Mesodermal cell (in vitro differentiated cells): ENCODE measurements around the gene IL12RB2.

Source experiments
- H3K27ac ChIP-seq: 2 replicates; pipeline ENCODE4 v1.7.0; 2013; ENCODE audit warnings: mild to moderate bottlenecking, low read depth, low read length, moderate library complexity; ENCODE audit not compliant: severe bottlenecking
- H3K36me3 ChIP-seq: 2 replicates; pipeline ENCODE4 v1.7.1; 2013; ENCODE audit warnings: mild to moderate bottlenecking, low read length, moderate library complexity; ENCODE audit not compliant: control insufficient read depth, insufficient read depth
- H3K4me1 ChIP-seq: one replicate; pipeline ENCODE4 v1.7.1; 2013; ENCODE audit warnings: mild to moderate bottlenecking, low read length; ENCODE audit not compliant: insufficient read depth, control insufficient read depth, poor library complexity, severe bottlenecking
- H3K4me3 ChIP-seq: 2 replicates; pipeline ENCODE4 v1.7.0; 2013; ENCODE audit warnings: low read length, control low read depth, mild to moderate bottlenecking; ENCODE audit not compliant: insufficient read depth, poor library complexity, severe bottlenecking; ENCODE audit errors: extremely low read depth
- H3K9me3 ChIP-seq: 2 replicates; pipeline ENCODE4 v1.7.1; 2013; ENCODE audit warnings: mild to moderate bottlenecking, low read length, moderate library complexity; ENCODE audit not compliant: control insufficient read depth
- WGBS, 2 experiments: methylation state at CpG; one replicate each; pipeline ENCODE4 v1.1.5; 2013; ENCODE audit warnings: missing lambda C conversion rate in 2 of 2; ENCODE audit not compliant: insufficient coverage in 2 of 2; 5-methylcytosine and 5-hydroxymethylcytosine counted together

IL12RB2 gene

DNA sequence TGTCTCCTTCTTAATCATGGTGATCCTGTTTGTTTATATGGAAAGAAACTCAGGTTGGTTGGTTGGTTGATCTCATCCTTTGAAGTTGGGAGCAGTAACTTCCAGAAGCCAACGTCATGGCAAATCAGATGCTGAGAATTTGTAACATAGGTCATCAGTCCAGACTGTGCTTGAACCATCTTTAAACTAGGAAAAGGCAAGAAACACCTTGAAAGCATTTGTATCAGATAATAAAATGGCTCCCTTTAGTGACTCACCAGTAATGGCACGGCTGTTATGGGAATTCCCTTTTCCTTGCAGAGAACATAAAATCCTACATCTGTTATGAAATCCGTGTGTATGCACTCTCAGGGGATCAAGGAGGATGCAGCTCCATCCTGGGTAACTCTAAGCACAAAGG, 64.5 kb downstream of the IL12RB2 start:
- Histone ChIP-seq H3K36me3 (no peaks in the 10 kb centered on the region), H3K4me3 (no peak overlapping the region), H3K27ac (no peak overlapping the region), H3K9me3 (no peaks in the 10 kb centered on the region), H3K4me1 (peaks cover 17% of the 10 kb centered on the region)
- 71 to 76% methylated on average over 2 to 3 of the region's 3 CpGs for WGBS, 2 experiments

DNA sequence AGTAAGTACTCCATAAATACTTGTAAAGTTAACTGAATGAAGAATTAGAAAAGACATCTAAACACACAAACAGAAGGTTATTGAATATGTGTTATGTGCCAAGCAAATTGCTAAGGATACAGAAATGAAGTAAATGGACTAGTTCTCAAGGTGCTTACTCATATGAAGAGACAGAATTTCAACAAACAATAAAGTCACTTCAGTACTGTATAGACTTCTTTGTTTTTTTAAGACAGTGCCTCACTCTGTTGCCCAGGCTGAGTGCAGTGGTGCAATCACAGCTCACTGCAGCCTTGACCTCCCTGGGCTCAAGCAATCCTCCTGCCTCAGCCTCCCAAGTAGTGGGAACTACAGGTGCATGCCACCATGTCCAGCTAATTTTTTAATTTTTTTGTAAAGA, 65.2 kb downstream of the IL12RB2 start:
- H3K36me3 ChIP-seq: no peaks in the 10 kb centered on the region
- H3K27ac ChIP-seq: no peak overlapping the region
- H3K4me3 ChIP-seq: no peak overlapping the region
- H3K4me1 ChIP-seq: peaks cover 18% of the 10 kb centered on the region
- no peaks in the 10 kb centered on the region for H3K9me3 ChIP-seq

DNA sequence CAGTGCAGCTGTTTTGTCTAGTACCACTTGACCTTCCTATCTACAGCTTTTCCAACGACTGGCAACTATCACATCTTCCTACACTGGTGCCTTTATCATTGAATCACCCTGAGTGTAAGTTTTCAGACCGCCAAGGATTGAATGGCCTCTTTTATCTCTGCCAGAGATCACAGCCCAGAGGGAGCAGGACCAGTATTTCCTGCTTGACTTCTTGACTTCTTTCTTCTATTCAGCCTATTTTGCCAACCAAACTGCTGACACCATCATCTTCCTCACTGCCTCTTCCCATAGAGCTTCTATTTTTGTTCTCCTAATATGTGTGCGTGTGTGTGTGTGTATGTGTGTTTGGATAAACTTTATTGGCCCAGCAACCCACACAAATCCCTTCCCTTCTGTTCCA, 68.7 kb downstream of the IL12RB2 start:
- WGBS, 2 experiments: 67 to 73% methylated on average over 2 of the region's 3 CpGs
- Histone ChIP-seq H3K4me1 (peaks cover 15% of the 10 kb centered on the region), H3K36me3 (no peaks in the 10 kb centered on the region), H3K9me3 (no peaks in the 10 kb centered on the region), H3K4me3 (no peak overlapping the region), H3K27ac (no peak overlapping the region)

DNA sequence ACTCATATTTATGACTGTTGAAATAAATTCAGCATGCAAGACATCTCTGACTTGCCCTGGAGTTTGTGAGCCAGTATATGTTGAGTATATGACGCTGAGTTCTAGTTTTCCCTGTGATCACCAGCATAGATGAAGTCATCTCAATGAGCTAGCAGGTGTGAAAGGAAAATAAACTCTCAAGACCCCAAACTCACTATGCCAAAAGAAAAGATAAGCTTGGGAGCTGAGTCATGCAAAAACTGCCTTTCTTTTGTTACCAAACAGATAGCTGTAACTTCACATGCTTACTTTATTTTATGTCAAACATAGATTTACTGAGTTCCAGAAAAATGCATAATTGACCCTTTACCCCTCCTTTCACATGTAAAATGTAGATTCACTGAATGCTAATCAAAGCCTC, 69.6 kb downstream of the IL12RB2 start:
- peaks cover 6% of the 10 kb centered on the region for H3K4me1 ChIP-seq
- WGBS, 2 experiments: 100% methylated on average over 1 of the region's 1 CpG; no CpG with 5 or more reads in 1 of the 2 experiments
- H3K4me3 ChIP-seq: no peak overlapping the region
- H3K9me3 ChIP-seq: no peaks in the 10 kb centered on the region
- no peak overlapping the region for H3K27ac ChIP-seq
- no peaks in the 10 kb centered on the region for H3K36me3 ChIP-seq

DNA sequence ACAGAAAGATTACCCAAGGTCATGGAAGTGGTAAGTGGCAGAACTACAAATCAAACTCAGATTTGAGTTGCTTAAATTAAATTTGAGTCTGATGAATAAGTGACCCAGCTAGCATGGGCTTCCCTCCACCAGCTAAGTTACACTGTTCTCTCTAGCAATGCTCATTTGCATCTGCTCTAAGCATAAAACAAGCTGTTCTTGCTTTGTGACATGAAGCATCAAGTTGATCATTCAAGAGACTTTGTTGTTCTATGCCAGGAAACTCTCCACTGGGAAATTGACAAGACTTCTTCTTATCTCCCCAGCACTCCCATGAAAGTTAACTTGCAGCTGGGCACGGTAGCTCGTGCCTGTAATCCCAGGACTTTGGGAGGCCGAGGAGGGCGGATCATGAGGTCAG, 73.5 kb downstream of the IL12RB2 start:
- no peak overlapping the region for H3K4me3 ChIP-seq
- 86% methylated on average over 4 of the region's 4 CpGs for WGBS, 2 experiments

DNA sequence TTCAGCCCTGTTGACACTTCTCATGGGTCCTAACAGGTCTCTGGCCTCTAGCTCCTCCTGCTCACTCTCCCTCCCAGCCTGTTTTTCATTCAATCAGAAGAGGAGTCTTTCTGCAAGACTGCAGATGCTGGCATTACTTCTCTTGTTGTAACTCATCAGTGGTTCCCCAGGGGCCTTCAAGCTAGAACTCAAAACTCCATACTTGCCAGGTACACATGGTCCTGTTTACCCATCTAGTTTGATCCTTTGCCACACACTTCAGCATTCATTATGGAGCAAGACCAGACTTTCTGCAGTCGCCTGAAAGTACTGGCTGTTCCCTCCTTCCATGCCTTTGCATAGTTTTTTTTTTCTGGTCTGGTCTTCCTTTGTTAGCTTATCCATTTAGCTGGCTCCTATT, 74.6 kb downstream of the IL12RB2 start:
- no peak overlapping the region for H3K27ac ChIP-seq
- peaks cover under 1% of the 10 kb centered on the region for H3K4me1 ChIP-seq
- no peak overlapping the region for H3K4me3 ChIP-seq
- 83 to 100% methylated on average over 1 of the region's 1 CpG for WGBS, 2 experiments
- peaks cover 20% of the 10 kb centered on the region for H3K9me3 ChIP-seq
- peaks cover 3% of the 10 kb centered on the region for H3K36me3 ChIP-seq

More for the DNA sequence above, 73.5 kb downstream of the IL12RB2 start:
- Histone ChIP-seq H3K4me1 (peaks cover 6% of the 10 kb centered on the region), H3K36me3 (peaks cover under 1% of the 10 kb centered on the region), H3K27ac (no peak overlapping the region), H3K9me3 (peaks cover 20% of the 10 kb centered on the region)

DNA sequence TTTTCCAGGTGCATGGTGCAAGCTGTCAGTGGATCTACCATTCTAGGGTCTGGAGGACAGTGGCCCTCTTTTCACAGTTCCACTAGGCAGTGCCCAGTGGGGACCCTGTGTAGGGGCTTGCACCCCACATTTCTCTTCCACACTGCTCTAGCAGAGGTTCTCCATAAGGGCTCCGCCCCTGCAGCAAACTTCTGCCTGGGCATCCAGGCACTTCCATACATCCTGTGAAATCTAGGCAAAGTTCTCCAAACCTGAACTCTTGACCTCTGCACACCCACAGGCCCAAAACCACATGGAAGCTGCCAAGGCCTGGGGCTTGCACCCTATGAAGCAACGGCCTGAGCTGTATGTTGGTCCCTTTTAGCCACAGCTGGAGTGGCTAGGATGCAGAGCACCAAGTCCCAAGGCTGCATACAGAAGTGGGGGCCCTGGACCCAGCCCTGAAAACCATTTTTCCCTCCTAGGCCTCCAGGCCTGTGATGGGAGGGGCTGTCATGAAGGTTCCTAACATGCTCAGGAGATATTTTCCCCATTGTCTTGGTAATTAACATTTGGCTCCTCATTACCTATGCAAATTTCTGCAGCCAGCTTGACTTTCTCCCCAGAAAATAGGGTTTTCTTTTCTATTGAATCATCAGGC, 76.4 kb downstream of the IL12RB2 start:
- no peak overlapping the region for H3K4me3 ChIP-seq
- no peak overlapping the region for H3K27ac ChIP-seq
- H3K36me3 ChIP-seq: peaks cover 5% of the 10 kb centered on the region
- H3K4me1 ChIP-seq: no peaks in the 10 kb centered on the region
- 86 to 100% methylated on average over 1 of the region's 2 CpGs for WGBS, 2 experiments
- H3K9me3 ChIP-seq: peaks cover 20% of the 10 kb centered on the region

DNA sequence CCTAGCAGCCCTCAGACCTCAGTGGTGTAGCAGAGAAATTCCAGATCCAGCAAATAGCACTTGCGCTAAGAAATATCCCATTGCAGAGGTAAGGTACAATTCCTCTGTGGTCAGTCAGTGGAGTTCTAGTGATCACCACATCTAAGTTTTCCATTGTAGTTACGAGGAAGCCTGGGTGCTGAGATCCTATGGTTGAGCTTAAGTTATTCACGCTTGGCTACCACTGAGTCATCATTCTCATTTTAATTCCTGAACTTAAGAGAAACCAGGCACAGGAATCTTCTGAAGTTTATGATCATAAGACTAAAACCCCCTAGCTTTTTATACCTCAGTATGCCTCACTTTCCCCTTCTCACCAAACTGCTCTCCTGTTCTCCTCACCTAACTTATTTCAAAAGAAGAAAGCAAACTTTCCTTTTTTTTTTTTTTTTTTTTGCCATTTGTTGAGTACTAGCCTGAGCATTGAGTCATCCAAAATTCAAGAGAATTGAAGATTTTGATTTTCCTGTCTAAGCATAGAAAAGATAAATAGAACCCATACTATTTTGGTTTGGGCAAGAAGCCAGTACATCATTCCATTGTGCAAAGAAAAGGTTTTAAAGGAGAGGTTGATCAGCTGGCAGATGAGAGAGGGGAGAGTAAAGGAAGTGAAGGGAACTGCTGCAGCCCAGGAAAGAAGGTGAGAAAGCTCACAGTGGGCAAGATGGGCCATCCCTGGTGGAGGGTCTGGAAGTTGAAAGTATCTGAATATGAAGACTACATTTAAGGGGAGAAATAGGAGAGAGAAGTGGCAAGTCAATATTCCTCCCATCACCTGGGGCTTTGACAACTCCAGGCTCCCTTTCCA, 82.6 kb downstream of the IL12RB2 start:
- Histone ChIP-seq H3K9me3 (no peaks in the 10 kb centered on the region), H3K4me3 (no peak overlapping the region), H3K36me3 (peaks cover 5% of the 10 kb centered on the region), H3K4me1 (no peaks in the 10 kb centered on the region), H3K27ac (no peak overlapping the region)
- 68 to 79% methylated on average over 2 of the region's 3 CpGs for WGBS, 2 experiments

DNA sequence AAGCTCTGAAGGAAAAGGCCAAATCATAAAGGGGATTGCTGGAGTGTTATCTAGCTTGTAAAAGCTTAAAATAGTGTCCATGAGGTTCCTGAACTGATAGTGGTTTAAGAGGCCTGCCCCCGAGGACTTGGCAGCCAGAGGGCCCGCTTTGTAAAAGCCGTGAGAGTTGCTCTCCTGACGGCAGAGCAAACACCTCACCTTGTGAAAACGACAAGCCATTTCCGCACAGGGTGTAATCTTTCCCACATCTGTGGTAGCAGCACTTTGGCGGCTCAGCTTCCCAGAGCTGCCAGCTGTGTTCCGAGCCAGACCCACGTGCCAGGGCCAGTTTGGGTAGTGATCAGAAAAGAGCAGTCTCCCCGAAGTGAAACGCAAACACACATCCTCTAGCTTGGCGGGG, 85.6 kb downstream of the IL12RB2 start:
- Histone ChIP-seq H3K4me3 (no peak overlapping the region), H3K36me3 (no peaks in the 10 kb centered on the region), H3K27ac (no peak overlapping the region), H3K4me1 (no peaks in the 10 kb centered on the region), H3K9me3 (no peaks in the 10 kb centered on the region)
- 86 to 96% methylated on average over 6 to 8 of the region's 12 CpGs for WGBS, 2 experiments

DNA sequence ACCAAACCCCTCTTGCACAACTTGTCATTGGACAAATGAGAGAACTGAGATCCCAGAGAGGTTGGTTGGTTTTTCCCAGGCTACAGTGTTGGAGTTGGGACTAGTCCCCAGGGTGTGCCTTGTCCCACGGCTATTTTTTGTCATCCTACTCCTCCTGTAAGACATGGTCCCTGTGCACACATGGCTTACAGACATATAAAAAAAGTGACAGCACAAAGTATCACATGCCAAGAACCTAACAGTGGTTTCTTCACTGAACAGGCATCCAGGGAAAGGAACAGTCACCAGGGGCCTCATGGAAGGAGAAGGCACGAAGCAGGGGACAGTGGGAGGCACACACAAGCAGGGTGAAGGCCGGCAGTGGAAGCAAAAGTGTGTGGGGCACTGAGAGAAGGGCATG, 86.1 kb downstream of the IL12RB2 start:
- 81 to 85% methylated on average over 3 of the region's 3 CpGs for WGBS, 2 experiments
- Histone ChIP-seq H3K4me3 (no peak overlapping the region), H3K4me1 (no peaks in the 10 kb centered on the region), H3K36me3 (no peaks in the 10 kb centered on the region), H3K27ac (no peak overlapping the region), H3K9me3 (no peaks in the 10 kb centered on the region)

DNA sequence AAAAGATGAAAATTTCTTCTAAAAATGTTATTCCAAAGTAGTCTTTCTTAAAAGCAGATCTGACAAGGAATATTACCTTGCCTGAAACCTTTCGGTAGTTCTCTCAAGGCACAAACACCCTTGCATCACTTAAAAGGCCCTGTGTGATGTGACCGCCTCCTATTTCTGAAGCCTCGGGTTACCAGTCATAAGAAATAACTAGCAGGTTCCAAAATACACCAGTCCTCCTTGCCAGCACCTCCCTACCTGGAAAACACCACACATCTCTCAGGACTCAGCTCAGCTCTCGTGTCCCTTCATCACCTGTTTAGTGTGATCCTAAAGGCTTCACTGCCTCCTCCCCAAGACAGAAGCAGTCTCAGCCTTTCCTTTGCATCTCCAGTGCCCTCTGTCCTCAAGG, 86.9 kb downstream of the IL12RB2 start:
- no peak overlapping the region for H3K27ac ChIP-seq
- 90 to 95% methylated on average over 4 of the region's 4 CpGs for WGBS, 2 experiments
- no peaks in the 10 kb centered on the region for H3K9me3 ChIP-seq
- H3K4me1 ChIP-seq: no peaks in the 10 kb centered on the region
- H3K36me3 ChIP-seq: no peaks in the 10 kb centered on the region
- no peak overlapping the region for H3K4me3 ChIP-seq
